HG03175 (cell line): ENCODE results near the gene CACNA2D2.
"Not testable (repeated sequence)": the region's sequence is repeated elsewhere in the genome, so short reads cannot be mapped to it uniquely, and the experiment has no call there.

ENCODE experiments used
- ATAC-seq: cut with Tn5 transposase; IDR thresholded peaks from one replicate; pipeline ENCODE4 v1.9.1; 2021; ENCODE audit warnings: mild to moderate bottlenecking, moderate library complexity; ENCODE audit not compliant: unreplicated experiment

Gene CACNA2D2

GRCh38 chr3:50530001-50530970 lies 26.9 kb upstream of the CACNA2D2 start:
- no peak for ATAC-seq

DNA sequence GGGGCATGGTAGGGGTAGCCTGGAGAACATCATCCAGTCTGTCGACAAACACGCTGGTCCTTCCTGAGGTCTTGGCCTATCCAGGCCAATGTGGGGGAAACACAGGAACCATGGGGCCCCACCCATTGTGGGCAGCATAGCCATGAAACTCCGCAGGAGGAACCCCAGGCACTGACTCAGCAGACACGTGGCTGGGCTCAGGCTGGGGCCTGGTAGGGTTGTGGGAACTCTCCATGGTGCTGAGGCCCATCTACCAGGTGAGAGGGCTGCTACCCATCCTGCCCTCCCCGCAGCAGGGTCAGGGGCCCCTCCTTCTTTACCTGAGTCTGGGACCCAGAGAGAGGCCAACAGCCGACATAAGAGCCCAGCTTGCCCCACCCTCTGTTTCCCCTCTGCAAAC lies 22.6 kb upstream of the CACNA2D2 start:
- no peak for ATAC-seq

- ATAC-seq: no peak
Observed at GRCh38 chr3:50525191-50525910, 21.9 kb upstream of the CACNA2D2 start.

GRCh38 chr3:50524746-50525145 lies 21.3 kb upstream of the CACNA2D2 start:
- ATAC-seq: no peak

DNA sequence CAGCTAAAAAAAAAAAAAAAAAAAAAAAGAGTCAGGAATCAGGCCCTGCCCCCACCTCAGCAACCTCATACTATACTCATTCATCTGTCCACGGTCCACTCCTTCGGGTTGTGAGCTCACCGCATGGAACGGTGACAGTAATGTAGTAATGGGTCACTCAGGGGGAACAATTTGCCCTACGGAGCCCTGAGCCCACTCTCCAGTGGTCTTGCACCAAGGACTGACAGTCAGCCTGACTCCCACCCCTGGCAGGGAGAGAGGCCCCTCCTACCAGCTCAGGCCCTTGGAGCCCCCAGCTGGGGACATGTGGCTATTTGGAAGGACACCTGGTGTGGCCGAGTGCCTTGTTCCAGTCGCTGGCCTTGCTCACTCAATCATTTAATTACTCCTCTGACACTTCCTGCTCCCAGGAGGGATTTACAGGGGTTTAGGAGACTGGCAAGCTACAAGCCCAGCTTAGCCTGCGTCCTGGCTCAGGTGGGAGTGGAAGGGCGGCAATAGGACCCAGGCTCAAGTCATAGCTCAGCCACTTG lies 19.9 kb upstream of the CACNA2D2 start:
- ATAC-seq: no peak

- no peak for ATAC-seq
Observed at GRCh38 chr3:50521572-50521971, 18.1 kb upstream of the CACNA2D2 start.

GRCh38 chr3:50520849-50521248 lies 17.4 kb upstream of the CACNA2D2 start:
- no peak for ATAC-seq

GRCh38 chr3:50519471-50520089 lies 16.1 kb upstream of the CACNA2D2 start:
- ATAC-seq: no peak

- ATAC-seq: no peak
Observed at GRCh38 chr3:50518436-50518835, 15.0 kb upstream of the CACNA2D2 start.

- ATAC-seq: no peak
Observed at GRCh38 chr3:50517721-50518206, 14.3 kb upstream of the CACNA2D2 start.

GRCh38 chr3:50516440-50516871 lies 13.0 kb upstream of the CACNA2D2 start:
- no peak for ATAC-seq

GRCh38 chr3:50515565-50516439 lies 12.4 kb upstream of the CACNA2D2 start:
- no peak for ATAC-seq

- ATAC-seq: not testable (repeated sequence)
Observed at GRCh38 chr3:50512908-50513307, 9.5 kb upstream of the CACNA2D2 start.

DNA sequence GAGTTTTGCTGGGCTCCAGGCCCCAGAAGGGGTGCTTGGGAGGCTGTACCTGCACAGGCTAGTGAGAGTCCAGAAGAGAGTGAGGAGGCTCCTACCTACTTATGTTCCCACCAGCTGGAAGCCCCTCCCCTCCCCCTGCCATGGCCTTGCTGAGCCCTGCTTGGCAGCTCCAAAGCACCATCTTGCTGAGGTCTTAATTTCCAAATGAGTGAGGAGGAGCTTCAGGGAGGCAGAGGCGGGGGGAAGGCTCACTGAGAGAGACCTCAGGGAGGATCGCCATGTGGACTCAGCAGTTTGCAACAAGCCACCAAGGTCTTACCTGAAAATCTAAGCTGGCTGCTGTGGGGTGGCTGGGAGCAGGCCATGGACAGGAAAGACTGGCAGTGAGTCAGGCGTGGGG lies 8.7 kb upstream of the CACNA2D2 start:
- ATAC-seq: no peak

DNA sequence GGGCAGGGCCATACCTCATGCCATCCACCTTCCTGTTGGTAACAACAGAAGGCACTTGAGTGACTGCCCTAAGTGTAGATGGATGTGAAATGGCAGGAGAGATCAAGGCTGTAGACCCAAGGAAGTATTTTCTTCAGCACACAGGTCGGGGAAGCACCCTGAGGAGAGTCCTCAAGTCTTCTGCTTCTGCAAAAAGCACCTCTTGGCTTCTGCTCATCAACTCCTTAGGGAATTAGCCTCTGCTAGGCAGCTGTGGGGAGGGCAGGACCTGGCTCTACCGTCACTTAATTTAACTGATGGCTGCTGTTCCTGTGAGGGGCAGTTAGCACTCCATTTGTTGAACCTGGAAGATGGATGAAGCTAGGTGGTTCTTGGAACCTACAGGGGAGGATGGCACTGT lies 6.9 kb upstream of the CACNA2D2 start:
- ATAC-seq: no peak

DNA sequence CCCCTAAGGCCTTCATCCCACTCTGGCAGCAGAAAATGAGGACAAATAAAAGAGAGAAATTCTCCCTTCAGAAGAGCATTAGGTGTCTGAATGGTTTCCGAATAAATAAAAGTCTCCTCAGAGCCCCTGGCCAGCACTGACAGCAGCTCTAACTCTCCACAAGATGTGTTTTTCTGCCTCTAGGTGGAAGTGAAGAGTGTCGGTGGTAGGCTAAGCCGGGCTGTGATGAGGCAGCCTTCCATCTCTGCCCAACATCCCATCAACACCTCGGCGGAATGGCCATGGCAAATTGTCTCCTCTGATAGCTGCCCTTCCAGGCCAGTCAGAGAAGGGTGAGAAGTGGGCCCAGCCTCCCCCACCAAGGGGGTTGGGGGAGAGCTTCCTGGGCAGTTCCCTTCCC lies 6.3 kb upstream of the CACNA2D2 start:
- ATAC-seq: no peak

DNA sequence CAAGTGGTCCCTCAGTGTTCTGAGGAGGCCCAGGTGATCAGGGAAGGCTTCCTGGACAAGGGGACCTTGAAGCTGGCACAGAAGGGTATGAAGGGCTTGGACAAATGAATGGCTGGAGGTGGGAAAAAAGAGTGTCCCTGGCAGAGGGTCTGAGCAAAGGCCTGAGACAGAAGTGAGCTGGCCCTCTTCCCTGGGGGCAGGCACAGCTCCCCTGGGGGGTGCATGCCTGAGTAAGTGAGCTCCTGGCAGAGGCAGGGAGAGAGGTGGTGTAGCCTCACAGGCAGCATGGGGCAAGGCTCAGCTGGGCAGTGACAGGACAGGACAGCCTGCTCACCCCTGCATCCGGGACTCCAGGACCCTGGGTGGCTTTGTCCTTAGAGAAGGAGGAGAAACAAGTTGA lies 5.4 kb upstream of the CACNA2D2 start:
- no peak for ATAC-seq

- no peak for ATAC-seq
Observed at GRCh38 chr3:50506169-50506568, 2.7 kb upstream of the CACNA2D2 start.

DNA sequence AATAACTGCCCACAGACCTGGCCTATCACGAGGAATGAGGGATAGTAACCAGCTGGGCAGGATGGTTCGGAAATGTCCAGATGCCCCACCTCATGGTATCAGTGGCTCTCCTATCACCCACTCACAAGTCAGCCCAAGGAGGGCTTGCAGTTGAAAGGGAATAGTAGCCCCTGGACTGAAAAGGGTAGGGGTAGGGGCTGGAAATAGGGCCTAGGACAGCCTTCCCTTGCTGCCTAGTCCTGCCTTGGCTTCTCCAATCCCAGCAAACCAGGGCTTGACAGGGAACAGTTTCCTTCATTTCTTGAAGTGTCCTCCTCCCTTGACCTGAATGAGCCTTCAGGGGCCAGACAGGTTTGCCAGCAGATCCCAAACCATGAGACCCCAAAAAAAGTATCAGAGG lies 1.2 kb upstream of the CACNA2D2 start:
- ATAC-seq: no peak
